Measurements from ENCODE around the gene CALR3.

DNA sequence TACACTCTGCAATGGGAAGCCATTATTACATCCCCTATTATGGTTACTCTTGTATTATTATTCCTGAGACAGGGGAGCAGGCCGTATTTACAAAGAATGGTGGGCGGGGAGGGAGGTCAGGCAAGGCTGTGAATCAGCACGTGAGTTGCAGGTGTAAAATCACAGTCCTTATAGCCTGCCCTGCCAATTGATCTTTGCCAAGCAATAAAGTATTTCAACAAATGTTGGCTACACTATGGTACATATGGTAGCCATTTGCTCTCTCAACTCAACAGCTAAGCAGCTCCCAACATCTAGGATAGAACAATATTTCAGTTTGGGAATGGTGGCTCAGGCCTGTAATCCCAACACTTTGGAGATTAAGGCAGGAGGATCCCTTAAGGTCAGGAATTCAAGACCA lies 36.3 kb downstream of the CALR3 start:
- TF ChIP-seq GATA3 (IDR thresholded peaks at IDR 0.05; ENCODE audit: low read depth, low read length), result no peak
- TF ChIP-seq GATA2 (IDR thresholded peaks at IDR 0.05; ENCODE audit: low read depth, low read length), result no peak

All from SH-SY5Y (cell line).